Immature natural killer cell (primary cell): ENCODE results near the gene TBC1D14. TPM values are rescaled to one million over a fixed set of nuclear protein-coding genes. Genes with fewer than 3 reads are reported as not detected.
A peak's percentile ranks its signal among the peaks of the same experiment; 100 is the strongest.
"Not testable (repeated sequence)": the region's sequence is repeated elsewhere in the genome, so short reads cannot be mapped to it uniquely, and the experiment has no call there.

Source experiments
- DNase-seq, 3 donors: peaks; one replicate each; pipeline ENCODE4 v3.0.0; 2022; ENCODE audit warnings: mixed read lengths in 1 of 3
- H3K27ac Mint-ChIP-seq, 6 donors: one replicate each; pipeline ENCODE4 v1.8.0; 2020; ENCODE audit warnings: mixed read lengths in 6 of 6, mild to moderate bottlenecking in 5 of 6, inconsistent platforms in 4 of 6, moderate library complexity in 3 of 6
- H3K27me3 Mint-ChIP-seq, 3 donors: one replicate each; pipeline ENCODE4 v1.8.0; 2020 to 2021; ENCODE audit warnings: low read depth in 3 of 3, mild to moderate bottlenecking in 3 of 3, mixed read lengths in 3 of 3, moderate library complexity in 3 of 3, inconsistent platforms in 1 of 3
- H3K36me3 Mint-ChIP-seq, 3 donors: one replicate each; pipeline ENCODE4 v1.8.0; 2020; ENCODE audit warnings: mixed read lengths in 3 of 3, inconsistent platforms in 2 of 3, mild to moderate bottlenecking in 2 of 3
- H3K4me1 Mint-ChIP-seq, 2 donors: one replicate each; pipeline ENCODE4 v1.8.0; 2020; ENCODE audit warnings: inconsistent platforms in 2 of 2, mild to moderate bottlenecking in 2 of 2, mixed read lengths in 2 of 2, moderate library complexity in 1 of 2
- H3K4me3 Mint-ChIP-seq, 5 donors: one replicate each; pipeline ENCODE4 v1.8.0; 2020; ENCODE audit warnings: mild to moderate bottlenecking in 5 of 5, mixed read lengths in 5 of 5, inconsistent platforms in 3 of 5, moderate library complexity in 3 of 5
- H3K9me3 Mint-ChIP-seq, 6 donors: one replicate each; pipeline ENCODE4 v1.8.0; 2020; ENCODE audit warnings: mild to moderate bottlenecking in 6 of 6, mixed read lengths in 6 of 6, inconsistent platforms in 4 of 6, moderate library complexity in 3 of 6
- polyA plus RNA-seq, 3 donors: library from polyadenylated mRNA; unstranded; fragments of 300-500 nt; fragmentation: Illumina TruSeq; gene quantifications; one replicate each; pipeline ENCODE4 v1.2.3, GENCODE V29; 2021

The TBC1D14 gene
- polyA plus RNA-seq, 3 donors from 2014 or later = 25.6 to 39.8 (median 26.6) TPM

DNA sequence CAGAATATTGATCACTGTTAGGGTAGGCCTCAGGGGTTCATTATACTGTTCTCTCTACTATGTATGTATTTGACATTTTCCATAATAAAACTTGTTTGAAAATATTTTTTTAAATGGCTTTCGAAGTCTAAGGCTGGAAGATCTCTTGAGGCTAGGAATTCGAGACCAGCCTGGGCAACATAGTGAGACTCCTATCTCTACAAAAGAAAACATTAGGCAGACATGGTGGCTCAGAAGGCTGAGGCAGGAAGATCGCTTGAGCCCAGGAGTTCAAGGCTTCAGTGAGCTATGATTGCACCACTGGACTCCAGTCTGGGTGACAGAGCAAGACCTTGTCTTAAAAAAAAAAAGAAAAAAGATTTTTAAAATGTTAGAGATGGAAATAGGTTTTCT, 15.5 kb upstream of the TBC1D14 start:
- Mint-ChIP-seq H3K9me3 (peaks cover 0 to 2% (median 0%) of the 10 kb centered on the region in 6 donors), H3K4me1 (peaks cover 54 to 56% of the 10 kb centered on the region in 2 donors), H3K4me3 (peak overlapping the region in 2 of 5 donors; percentile 15 to 18), H3K27ac (peak overlapping the region in 4 of 6 donors; percentile 63 to 94 (median 84)), H3K36me3 (no peaks in the 10 kb centered on the region), H3K27me3 (peaks cover 0 to 1% (median 0%) of the 10 kb centered on the region in 3 donors)
- no peak for DNase-seq

DNA sequence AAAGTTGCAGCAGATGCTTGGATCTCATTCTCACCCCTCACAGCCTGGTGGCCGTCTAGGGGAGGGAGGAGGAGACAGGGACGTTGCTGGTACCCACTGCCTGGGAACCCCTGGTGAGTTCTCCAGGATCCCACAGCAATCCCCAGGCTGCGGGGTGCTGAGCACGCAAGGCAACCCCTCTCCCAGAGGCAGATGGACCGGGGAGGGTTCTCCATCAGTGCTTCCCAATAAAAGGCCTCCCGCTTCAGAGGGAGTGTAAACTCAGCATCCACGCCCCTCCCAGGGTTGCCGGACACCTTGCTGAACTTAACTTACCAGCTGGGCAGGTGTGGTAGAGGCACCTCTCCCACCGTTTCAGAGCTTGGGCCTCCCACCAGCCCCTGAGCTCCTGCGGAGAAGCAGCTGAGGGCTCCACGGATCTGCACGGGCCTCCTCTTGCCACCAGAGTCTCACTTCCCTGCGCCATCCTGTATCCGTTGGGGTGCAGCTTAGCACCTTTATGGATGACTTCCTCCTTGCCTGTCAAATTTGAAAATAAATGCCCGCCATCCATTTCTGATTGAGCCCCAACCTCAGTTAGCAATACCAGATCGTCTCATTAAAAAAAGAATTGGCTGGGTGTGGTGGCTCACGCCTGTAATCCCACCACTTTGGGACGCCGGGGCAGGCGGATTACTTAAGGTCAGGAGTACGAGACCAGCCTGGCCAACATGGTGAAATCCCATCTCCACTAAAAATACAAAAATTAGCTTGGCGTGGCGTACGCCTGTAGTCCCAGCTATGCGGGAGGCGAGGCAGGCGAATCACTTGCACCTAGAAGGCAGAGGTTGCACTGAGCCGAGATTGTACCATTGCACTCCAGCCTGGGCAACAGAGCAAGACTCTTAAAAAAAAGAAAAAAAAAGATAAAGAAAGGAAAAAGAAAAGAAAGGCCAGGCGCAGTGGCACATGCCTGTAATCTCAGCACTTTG, 14.8 kb upstream of the TBC1D14 start:
- peak overlapping the region in 4 of 6 donors; percentile 26 to 94 (median 75) for H3K27ac Mint-ChIP-seq
- H3K9me3 Mint-ChIP-seq = peaks cover 0 to 2% (median 0%) of the 10 kb centered on the region in 6 donors
- H3K36me3 Mint-ChIP-seq = no peaks in the 10 kb centered on the region
- peaks cover 61 to 63% of the 10 kb centered on the region in 2 donors for H3K4me1 Mint-ChIP-seq
- H3K4me3 Mint-ChIP-seq = peak overlapping the region in 2 of 5 donors; percentile 21 to 59
- no peak for DNase-seq
- peaks cover 0 to 2% (median 0%) of the 10 kb centered on the region in 3 donors for H3K27me3 Mint-ChIP-seq

DNA sequence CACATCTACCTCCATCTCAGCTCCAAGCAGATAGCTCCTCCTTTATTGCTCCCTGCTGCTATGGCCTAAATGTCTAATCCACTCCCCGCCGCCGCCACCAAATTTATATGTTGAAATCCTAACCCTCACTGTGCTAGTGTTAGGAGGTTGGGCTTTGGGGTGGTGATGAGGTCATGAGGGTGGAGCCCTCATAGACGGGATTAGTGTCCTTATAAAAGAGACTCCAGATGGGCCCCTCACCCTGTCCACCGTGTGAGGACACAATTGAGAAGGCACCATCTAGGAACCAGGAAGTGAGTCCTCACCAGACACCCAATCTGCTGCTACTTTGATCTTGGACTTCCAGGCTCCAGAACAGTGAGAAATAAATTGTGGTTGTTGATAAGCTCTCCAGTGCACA, 13.6 kb upstream of the TBC1D14 start:
- H3K36me3 Mint-ChIP-seq = no peaks in the 10 kb centered on the region
- no peak for DNase-seq
- H3K27me3 Mint-ChIP-seq = peaks cover 0 to 2% (median 0%) of the 10 kb centered on the region in 3 donors
- H3K4me1 Mint-ChIP-seq = peaks cover 64 to 66% of the 10 kb centered on the region in 2 donors
- peak overlapping the region in 2 of 6 donors; percentile 14 to 36 for H3K27ac Mint-ChIP-seq
- no peak overlapping the region for H3K4me3 Mint-ChIP-seq
- peaks cover 0 to 2% (median 0%) of the 10 kb centered on the region in 6 donors for H3K9me3 Mint-ChIP-seq

DNA sequence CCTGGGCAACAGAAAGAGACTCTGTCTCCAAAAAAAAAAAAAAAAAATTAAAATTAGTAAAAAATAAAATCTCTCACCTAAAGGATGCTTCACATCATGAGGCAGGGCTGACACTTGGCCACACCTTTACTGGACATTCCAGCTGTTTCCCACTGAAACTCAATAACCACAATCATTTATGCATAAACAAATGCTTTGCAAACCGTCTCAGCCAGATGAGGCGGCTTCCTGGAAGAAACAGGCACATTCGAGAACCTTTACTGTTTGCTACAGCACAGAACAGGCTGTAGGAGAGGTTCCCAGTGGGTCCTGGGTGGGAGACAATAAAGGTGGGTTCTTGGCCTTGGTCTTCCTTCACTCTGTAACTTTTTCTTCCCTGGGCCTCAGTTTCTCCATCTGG, 10.9 kb upstream of the TBC1D14 start:
- Mint-ChIP-seq H3K27me3 (peaks cover 0 to 2% (median 0%) of the 10 kb centered on the region in 3 donors), H3K4me3 (peak overlapping the region; percentile 69 to 91 (median 81)), H3K27ac (peak overlapping the region; percentile 89 to 97 (median 96)), H3K9me3 (no peaks in the 10 kb centered on the region), H3K36me3 (no peaks in the 10 kb centered on the region), H3K4me1 (peaks cover 40 to 42% of the 10 kb centered on the region in 2 donors)
- no peak for DNase-seq

DNA sequence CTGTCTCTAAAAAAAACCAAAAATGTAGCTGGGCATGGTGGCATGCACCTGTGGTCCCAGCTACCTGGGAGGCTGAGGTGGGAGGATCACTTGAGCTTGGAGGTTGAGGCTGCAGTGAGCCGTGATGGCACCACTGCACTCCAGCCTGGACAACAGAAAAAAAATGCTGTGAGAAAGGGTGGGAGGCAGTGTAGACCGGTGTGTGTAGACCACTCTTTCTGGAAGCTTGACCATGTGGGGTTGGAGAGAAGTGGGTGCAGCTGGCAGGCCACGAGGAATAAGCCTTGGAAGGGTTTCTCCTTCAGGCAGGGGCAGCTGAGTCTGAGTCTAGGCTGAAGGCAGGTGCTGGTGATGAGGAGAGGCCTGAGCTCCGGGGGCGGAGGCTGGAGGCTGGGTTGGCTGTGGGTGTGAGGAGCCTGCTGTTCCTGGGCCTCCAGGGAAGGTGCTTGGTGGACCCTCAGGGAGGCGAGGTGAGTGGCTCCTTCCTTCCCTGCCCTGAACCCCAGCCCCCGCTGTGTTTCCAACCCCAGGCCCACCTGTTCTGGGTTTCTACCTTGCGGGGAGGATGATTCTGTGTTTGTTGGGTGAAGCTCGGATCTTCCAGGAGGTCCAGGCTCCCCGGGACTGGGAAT, 9.3 kb upstream of the TBC1D14 start:
- peaks cover 27 to 38% of the 10 kb centered on the region in 2 donors for H3K4me1 Mint-ChIP-seq
- no peak for DNase-seq
- H3K36me3 Mint-ChIP-seq = no peaks in the 10 kb centered on the region
- H3K4me3 Mint-ChIP-seq = peak overlapping the region; percentile 24 to 91 (median 81)
- no peaks in the 10 kb centered on the region for H3K9me3 Mint-ChIP-seq
- peak overlapping the region; percentile 89 to 97 (median 96) for H3K27ac Mint-ChIP-seq
- peaks cover 0 to 2% (median 0%) of the 10 kb centered on the region in 3 donors for H3K27me3 Mint-ChIP-seq

DNA sequence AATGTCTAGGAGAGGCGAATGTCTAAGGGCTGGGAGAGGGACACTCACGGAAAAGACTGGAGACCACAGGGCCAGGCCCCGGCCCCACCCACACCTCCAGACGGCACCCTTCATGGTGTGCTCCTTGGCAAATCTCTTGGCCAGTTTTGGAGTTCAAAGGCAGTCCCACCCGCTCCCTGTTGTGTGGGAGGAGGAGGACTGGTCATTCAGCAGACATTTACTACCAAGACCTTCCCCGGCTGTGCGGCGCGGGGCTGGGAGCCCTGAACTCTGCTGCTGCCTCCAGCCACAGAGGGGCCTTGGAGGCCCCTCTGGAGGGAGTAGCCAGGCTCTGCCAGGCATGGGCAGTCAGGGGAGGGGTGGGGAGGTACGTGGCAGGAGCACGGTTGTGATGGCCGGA, 8.7 kb upstream of the TBC1D14 start:
- Mint-ChIP-seq H3K4me1 (peaks cover 27 to 38% of the 10 kb centered on the region in 2 donors), H3K36me3 (no peaks in the 10 kb centered on the region), H3K27me3 (peaks cover 0 to 2% (median 0%) of the 10 kb centered on the region in 3 donors), H3K27ac (peak overlapping the region in 4 of 6 donors; percentile 53 to 96 (median 90)), H3K9me3 (no peaks in the 10 kb centered on the region), H3K4me3 (peak overlapping the region in 2 of 5 donors; percentile 27 to 41)
- no peak for DNase-seq

DNA sequence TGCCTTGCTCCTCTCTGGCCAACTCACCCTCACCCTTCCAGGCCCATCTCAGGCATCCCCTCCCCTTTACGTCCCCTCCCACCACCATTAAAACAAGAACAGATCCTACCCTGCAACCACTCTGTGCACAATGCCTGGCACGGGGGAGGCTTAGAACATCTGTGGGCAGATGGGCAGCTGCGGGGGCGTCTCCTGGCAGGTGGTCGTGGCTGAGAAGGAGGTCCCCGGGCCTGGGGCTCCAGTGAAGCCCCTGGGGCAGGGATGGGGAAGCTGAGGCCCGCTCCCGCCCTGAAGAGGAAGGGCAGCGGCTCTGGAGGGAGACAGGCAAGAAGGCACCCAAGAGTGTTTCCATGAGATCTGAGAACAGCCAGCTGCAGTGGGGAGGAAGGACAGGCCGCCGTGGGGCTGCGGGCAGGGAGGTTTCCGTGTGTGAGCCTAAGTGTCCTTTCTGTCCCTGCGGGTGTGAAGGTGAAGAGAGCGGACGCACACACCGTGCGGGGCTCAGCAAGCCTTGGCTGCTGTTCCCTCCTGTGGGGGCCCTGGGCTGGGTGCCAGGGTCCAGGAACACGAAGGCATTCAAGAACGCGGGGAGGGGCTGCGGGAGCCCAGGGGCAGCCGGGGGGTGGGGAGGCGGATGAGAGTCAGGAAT, 7.8 kb upstream of the TBC1D14 start:
- Mint-ChIP-seq H3K27me3 (peaks cover 0 to 3% (median 0%) of the 10 kb centered on the region in 3 donors), H3K9me3 (no peaks in the 10 kb centered on the region), H3K4me1 (peaks cover 27 to 32% of the 10 kb centered on the region in 2 donors), H3K36me3 (no peaks in the 10 kb centered on the region), H3K4me3 (no peak overlapping the region), H3K27ac (peak overlapping the region in 2 of 6 donors; percentile 28 to 74)
- DNase-seq = no peak

DNA sequence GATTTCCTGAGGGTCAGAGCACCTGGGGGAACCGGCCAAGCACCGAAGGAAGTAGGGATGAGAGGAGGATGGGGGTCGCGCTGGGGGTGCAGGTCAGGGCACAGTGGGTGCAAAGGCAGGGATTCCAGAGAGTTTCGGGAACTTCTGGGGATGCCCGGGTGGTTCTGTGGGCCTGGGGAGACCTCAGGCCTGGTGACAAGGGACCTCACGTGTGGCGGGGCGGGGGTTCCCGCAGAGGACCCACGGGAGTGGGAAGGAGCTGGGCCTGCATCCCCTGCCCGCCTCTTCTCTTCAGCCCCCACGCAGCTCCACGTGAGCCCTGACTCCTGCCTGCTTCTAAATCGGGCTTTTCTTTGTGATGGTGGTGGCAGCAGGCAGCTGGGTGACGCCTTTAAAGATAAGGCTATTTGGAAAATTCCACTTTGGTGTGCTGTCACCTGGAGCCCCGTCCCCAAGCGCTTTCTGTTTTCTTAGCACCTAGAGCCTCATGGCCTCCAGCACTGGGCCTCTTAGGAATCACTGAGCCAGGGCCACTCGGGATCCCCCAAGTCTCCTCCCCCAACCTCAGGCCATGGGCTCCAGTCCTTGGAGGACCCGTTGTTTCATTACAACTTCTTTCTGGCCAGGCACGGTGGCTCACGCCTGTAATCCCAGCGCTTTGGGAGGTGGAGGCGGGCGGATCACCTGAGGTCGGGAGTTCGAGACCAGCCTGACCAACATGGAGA, 7.1 kb upstream of the TBC1D14 start:
- no peaks in the 10 kb centered on the region for H3K9me3 Mint-ChIP-seq
- H3K4me1 Mint-ChIP-seq = peaks cover 28 to 29% of the 10 kb centered on the region in 2 donors
- no peak overlapping the region for H3K27ac Mint-ChIP-seq
- H3K36me3 Mint-ChIP-seq = no peaks in the 10 kb centered on the region
- H3K27me3 Mint-ChIP-seq = peaks cover 0 to 3% (median 0%) of the 10 kb centered on the region in 3 donors
- DNase-seq = no peak
- no peak overlapping the region for H3K4me3 Mint-ChIP-seq

DNA sequence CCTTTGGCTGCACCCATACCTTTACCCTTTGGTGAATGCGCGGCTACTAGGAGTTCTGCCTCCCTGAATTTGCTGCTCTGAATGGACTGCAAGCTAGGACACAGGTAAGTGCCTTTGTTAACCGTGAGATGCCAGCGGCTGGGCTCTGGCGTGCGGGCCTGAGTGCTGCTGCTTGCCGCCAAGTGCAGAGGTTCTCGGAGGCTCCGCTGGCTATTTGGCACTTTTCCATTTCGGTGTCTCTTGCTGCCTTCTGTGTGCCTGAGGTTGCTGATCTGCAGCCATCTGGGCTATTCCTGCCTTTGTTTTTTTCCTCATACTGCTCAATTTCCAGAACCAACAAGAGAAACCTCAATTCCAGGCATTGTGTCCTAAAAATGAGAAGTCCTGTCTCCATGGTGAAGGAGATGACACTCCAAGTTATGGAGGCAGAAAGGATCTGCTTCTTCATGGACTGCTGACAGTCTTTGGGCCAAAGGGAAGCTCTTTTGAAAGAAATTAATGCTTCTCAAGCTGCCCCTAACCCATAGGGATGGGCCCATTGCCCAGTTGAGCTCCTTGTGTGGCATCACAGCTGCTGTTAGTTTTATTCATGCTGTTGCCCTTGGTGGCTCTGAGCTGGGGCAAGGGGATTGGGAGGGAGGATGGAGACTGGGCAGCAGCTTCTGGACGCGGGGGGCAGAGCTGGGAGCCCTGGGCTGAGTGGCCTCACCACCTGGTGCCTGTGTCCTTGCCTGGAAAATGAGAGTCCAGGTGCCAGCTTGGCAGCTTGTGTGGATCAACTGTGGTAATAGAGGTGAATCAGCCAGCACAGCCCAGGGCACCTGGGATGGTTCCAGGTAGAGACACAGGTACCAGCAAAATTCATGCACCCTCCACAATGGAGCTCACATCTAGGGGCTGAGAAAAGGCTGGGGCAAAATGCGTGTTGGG, 3.8 kb upstream of the TBC1D14 start:
- Mint-ChIP-seq H3K36me3 (no peaks in the 10 kb centered on the region), H3K27me3 (peaks cover 5 to 8% (median 7%) of the 10 kb centered on the region in 3 donors), H3K4me1 (peaks cover 25 to 27% of the 10 kb centered on the region in 2 donors), H3K9me3 (no peaks in the 10 kb centered on the region), H3K27ac (no peak overlapping the region), H3K4me3 (no peak overlapping the region)
- no peak for DNase-seq

DNA sequence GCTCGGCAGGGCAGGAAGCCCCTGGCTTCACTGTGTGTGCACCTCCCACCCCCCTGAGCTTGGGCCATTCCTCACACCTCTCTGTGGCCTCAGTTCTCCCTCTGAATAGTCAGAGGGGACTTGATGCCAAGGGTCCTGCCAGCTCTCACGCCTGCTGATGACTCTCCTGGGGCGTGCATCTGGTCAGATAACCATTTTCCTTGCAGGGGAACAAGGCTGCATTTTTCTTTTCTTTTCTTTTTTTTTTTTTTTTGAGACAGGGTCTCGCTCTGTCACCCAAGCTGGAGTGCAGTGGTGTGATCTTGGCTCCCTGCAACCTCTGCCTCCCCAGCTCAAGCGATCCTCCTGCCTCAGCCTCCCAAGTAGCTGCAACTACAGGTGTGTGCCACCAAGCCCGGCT, 3.1 kb upstream of the TBC1D14 start:
- DNase-seq, H3K36me3 Mint-ChIP-seq, H3K27ac Mint-ChIP-seq, H3K9me3 Mint-ChIP-seq, H3K27me3 Mint-ChIP-seq, H3K4me3 Mint-ChIP-seq: not testable (repeated sequence)
- peaks cover 27 to 33% of the 10 kb centered on the region in 2 donors for H3K4me1 Mint-ChIP-seq

DNA sequence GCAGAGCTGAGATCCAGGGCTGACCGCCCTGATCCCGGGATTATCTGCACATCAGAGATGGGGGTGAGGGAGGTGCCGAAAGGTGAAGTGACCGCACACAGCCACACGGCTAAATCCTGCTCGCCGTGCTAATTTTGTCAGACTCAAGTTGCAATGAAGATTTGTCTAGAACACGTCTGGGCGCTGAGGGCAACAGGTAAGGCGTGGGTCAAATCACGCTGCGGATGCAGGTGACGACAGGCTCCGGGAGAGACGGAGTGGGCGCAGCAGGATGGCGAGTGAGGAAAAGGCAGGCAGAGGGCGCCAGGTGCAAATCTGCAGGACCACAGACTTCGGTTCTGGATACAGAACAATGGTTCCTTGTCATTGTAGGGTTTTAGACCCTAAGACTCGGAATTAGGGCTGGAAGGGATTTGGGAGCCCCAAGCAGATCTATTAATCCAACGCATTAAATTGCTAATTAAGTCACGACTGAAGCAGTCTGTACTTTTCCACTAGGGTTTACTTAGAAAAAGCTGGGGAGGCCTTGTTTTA, 1.9 kb upstream of the TBC1D14 start:
- no peak overlapping the region for H3K27ac Mint-ChIP-seq

More for the DNA sequence above, 1.9 kb upstream of the TBC1D14 start:
- peaks cover 0 to 4% (median 0%) of the 10 kb centered on the region in 3 donors for H3K36me3 Mint-ChIP-seq
- peaks cover 6 to 10% (median 10%) of the 10 kb centered on the region in 3 donors for H3K27me3 Mint-ChIP-seq
- no peak for DNase-seq
- peaks cover 35 to 42% of the 10 kb centered on the region in 2 donors for H3K4me1 Mint-ChIP-seq
- peak overlapping the region; percentile 18 to 91 (median 59) for H3K4me3 Mint-ChIP-seq
- H3K9me3 Mint-ChIP-seq = no peaks in the 10 kb centered on the region
